Loucy (cell line): ENCODE measurements around the gene ARHGEF16.

Source experiments
- CTCF ChIP-seq: fragments of 200-600 bp; sonication (generic); conservative IDR thresholded peaks from 2 replicates; pipeline ENCODE4 v1.5.1; 2014; ENCODE audit warnings: mild to moderate bottlenecking, antibody characterized with exemption, low read length
- EZH2phosphoT487 ChIP-seq: fragments of 200-600 bp; IDR thresholded peaks from 2 replicates; pipeline ENCODE4 v1.6.1; 2018; ENCODE audit warnings: antibody characterized with exemption, mild to moderate bottlenecking, moderate library complexity, borderline replicate concordance

DNA sequence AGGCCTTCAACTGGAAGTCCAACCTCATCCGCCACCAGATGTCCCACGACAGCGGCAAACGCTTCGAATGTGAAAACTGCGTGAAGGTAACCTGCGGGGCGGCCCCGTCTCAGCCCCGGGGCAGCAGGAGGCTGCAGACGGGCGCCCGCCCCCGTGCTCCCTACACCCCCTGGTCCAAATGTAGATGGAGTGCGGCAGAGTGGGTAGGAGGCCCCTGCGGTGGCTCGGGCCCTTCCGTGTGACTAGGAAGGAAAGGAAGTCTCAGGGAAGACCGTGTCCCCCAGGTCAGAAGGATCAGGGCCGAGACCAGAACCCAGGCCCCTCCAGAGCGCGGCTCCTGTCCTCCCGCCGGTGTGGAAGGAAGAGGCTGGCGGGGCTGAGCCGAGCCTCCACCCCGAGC lies 49.7 kb upstream of the ARHGEF16 start:
- no peak for TF ChIP-seq CTCF
- no peak for TF ChIP-seq EZH2phosphoT487
